Endothelial cell of umbilical vein (primary cell): ENCODE data around the gene PBXIP1. TPM values are rescaled to one million over a fixed set of nuclear protein-coding genes. Genes with fewer than 3 reads are reported as not detected.
A peak's percentile ranks its signal among the peaks of the same experiment; 100 is the strongest.

ENCODE experiments used
- BruUV-seq: library from RNA; stranded (reverse); fragments of 400-500 nt; replicated peaks from 2 replicates; lab custom pipeline; 2021; lab: Mats Ljungman, UMichigan
- CTCF ChIA-PET: fragments of 300-600, 350-600 bp; sonication (Branson Sonifier 250); formaldehyde crosslinking; loops from one replicate; lab custom pipeline; 2021; ENCODE audit warnings: antibody characterized with exemption, inconsistent platforms; lab: Charles Lee
- POLR2A ChIA-PET: fragments of 300-600, 350-600 bp; sonication (Branson Sonifier 250); formaldehyde crosslinking; loops from one replicate; lab custom pipeline; 2021; ENCODE audit warnings: antibody characterized with exemption, inconsistent platforms; lab: Charles Lee
- DNase-seq: peaks from one replicate; pipeline ENCODE4 v3.0.0-alpha.2; 2011; ENCODE audit warnings: low read depth, low spot score
- FAIRE-seq: peaks from 2 replicates; lab custom pipeline; 2011; peaks lifted over from hg19 to GRCh38; lab: Jason Lieb, UNC
- H2AFZ ChIP-seq: 2 replicates; pipeline ENCODE4 v1.6.0; 2012; ENCODE audit warnings: low read depth, low read length, control low read depth, inconsistent platforms
- H3K27ac ChIP-seq: 2 replicates; pipeline ENCODE4 v1.5.1; 2011; ENCODE audit warnings: low read depth, mild to moderate bottlenecking, control low read depth, low read length, moderate library complexity; ENCODE audit not compliant: insufficient read depth
- H3K27me3 ChIP-seq, 2 experiments: 2 replicates each; pipeline versions ENCODE4 v1.6.0 to v1.6.1; 2011; ENCODE audit warnings: low read length in 2 of 2, mixed read lengths in 1 of 2; ENCODE audit not compliant: control insufficient read depth in 2 of 2, insufficient read depth in 2 of 2
- H3K36me3 ChIP-seq, 2 experiments: 2 replicates in 1 of 2; 3 replicates in 1 of 2; pipeline ENCODE4 v1.5.1; 2011; ENCODE audit warnings: low read length in 2 of 2, mild to moderate bottlenecking in 1 of 2, moderate library complexity in 1 of 2; ENCODE audit not compliant: control insufficient read depth in 2 of 2, insufficient read depth in 2 of 2; ENCODE audit errors: extremely low read depth in 1 of 2
- H3K4me1 ChIP-seq: 3 replicates; pipeline ENCODE4 v1.5.1; 2011; ENCODE audit warnings: mild to moderate bottlenecking, low read length; ENCODE audit not compliant: control insufficient read depth, insufficient read depth; ENCODE audit errors: extremely low read depth
- H3K4me2 ChIP-seq: 2 replicates; pipeline ENCODE4 v1.6.1; 2011; ENCODE audit warnings: low read length, control low read depth, mixed read lengths; ENCODE audit not compliant: insufficient read depth
- H3K4me3 ChIP-seq, 3 experiments: fragments of 200-600 bp in 1 of 3; sonication (generic), shearing (Covaris generic) in 1 of 3; replicated peaks in 1 of 3; 2 replicates each; pipeline ENCODE4 v1.5.1; 2011 to 2016; ENCODE audit warnings: control low read depth in 3 of 3, low read length in 3 of 3, mild to moderate bottlenecking in 2 of 3, inconsistent platforms in 1 of 3, low read depth in 1 of 3, moderate library complexity in 1 of 3; ENCODE audit not compliant: insufficient read depth in 1 of 3
- H3K79me2 ChIP-seq: 2 replicates; pipeline ENCODE4 v1.6.0; 2012; ENCODE audit warnings: low read length, inconsistent platforms; ENCODE audit not compliant: control insufficient read depth, insufficient read depth
- H3K9ac ChIP-seq: replicated peaks from 2 replicates; pipeline ENCODE3; 2011; ENCODE audit warnings: low read length, control low read depth; ENCODE audit not compliant: insufficient read depth; ENCODE audit errors: extremely low read depth
- H3K9me1 ChIP-seq: replicated peaks from 3 replicates; pipeline ENCODE4 v1.6.0; 2011; ENCODE audit warnings: mild to moderate bottlenecking, low read length; ENCODE audit not compliant: control insufficient read depth, insufficient read depth; ENCODE audit errors: extremely low read depth
- H3K9me3 ChIP-seq: replicated peaks from 2 replicates; pipeline ENCODE4 v1.5.1; 2012; ENCODE audit warnings: low read length, inconsistent platforms; ENCODE audit not compliant: control insufficient read depth, insufficient read depth
- H4K20me1 ChIP-seq: replicated peaks from 2 replicates; pipeline ENCODE3; 2011; ENCODE audit warnings: mild to moderate bottlenecking, low read length; ENCODE audit not compliant: control insufficient read depth, insufficient read depth; ENCODE audit errors: extremely low read depth
- CTCF ChIP-seq, 2 donors: IDR thresholded peaks; 1 replicate in 1 of 2; 2 replicates in 1 of 2; pipeline ENCODE4 v1.5.1; 2011; ENCODE audit warnings: low read length in 2 of 2, mild to moderate bottlenecking in 2 of 2, moderate library complexity in 2 of 2, control low read depth in 1 of 2, inconsistent platforms in 1 of 2, low read depth in 1 of 2; ENCODE audit not compliant: insufficient read depth in 1 of 2; ENCODE audit errors: extremely low read depth in 1 of 2
- EZH2 ChIP-seq: IDR thresholded peaks from 2 replicates; pipeline ENCODE4 v1.6.1; 2012; ENCODE audit warnings: borderline replicate concordance, low read depth, mild to moderate bottlenecking, moderate library complexity, low read length, inconsistent platforms; ENCODE audit not compliant: severe bottlenecking
- FOS ChIP-seq: IDR thresholded peaks from 2 replicates; pipeline ENCODE4 v1.6.1; 2011; ENCODE audit warnings: mild to moderate bottlenecking, low read length, moderate library complexity, borderline replicate concordance; ENCODE audit not compliant: insufficient read depth
- GATA2 ChIP-seq: IDR thresholded peaks from 2 replicates; pipeline ENCODE4 v1.7.0; 2011; ENCODE audit warnings: low read depth, mild to moderate bottlenecking, moderate library complexity, mixed read lengths, low read length; ENCODE audit not compliant: insufficient read length, insufficient read depth
- JUN ChIP-seq: IDR thresholded peaks from 2 replicates; pipeline ENCODE4 v1.6.1; 2011; ENCODE audit warnings: borderline replicate concordance, low read depth; ENCODE audit not compliant: insufficient read length, insufficient read depth
- MAX ChIP-seq: IDR thresholded peaks from 2 replicates; pipeline ENCODE4 v1.6.1; 2011; ENCODE audit not compliant: insufficient read depth, insufficient read length
- MYC ChIP-seq: IDR thresholded peaks from one replicate; pipeline ENCODE4 v1.6.1; 2011; ENCODE audit warnings: mild to moderate bottlenecking, low read depth, low read length
- POLR2A ChIP-seq: IDR thresholded peaks from 2 replicates; pipeline ENCODE4 v1.6.1; 2012; ENCODE audit warnings: low read depth, mild to moderate bottlenecking, control low read depth, low read length
- POLR2AphosphoS5 ChIP-seq: IDR thresholded peaks from 2 replicates; pipeline ENCODE4 v1.6.1; 2012; ENCODE audit warnings: low read depth, mild to moderate bottlenecking, control low read depth, low read length, moderate library complexity; ENCODE audit not compliant: insufficient read depth
- dilution Hi-C: fragments of 300-500 bp; cut with MboI; formaldehyde crosslinking; loops from one replicate; pipeline ENCODE4 v1.15.0; 2019; ENCODE audit warnings: low sequenced_read_pairs; ENCODE audit not compliant: extremely low pct_ligation_motif_present
- intact Hi-C: fragments of 100-400 bp; cut with micrococcal nuclease; formaldehyde crosslinking; loops from one replicate; pipeline ENCODE4 v1.10.0; 2022
- polyA plus RNA-seq, 4 experiments: library from polyadenylated mRNA; depleted of rRNA in 3 of 4; stranded (reverse) in 3 of 4; unstranded in 1 of 4; fragments of >200 nt; gene quantifications; 2 replicates each; pipeline versions ENCODE4 v1.2.1 to v1.2.3, GENCODE V29; 2011 to 2012; ENCODE audit warnings: missing spikeins in 1 of 4
- total RNA-seq: library from RNA; stranded (reverse); gene quantifications from 2 replicates; pipeline ENCODE4 v1.2.3, GENCODE V29; 2021

Gene PBXIP1
- total and polyA plus RNA-seq, 2 donors (not counting 3 experiments of a cell fraction or from before 2014, with no cell fraction given) = 49.4 to 54.7 TPM

GRCh38 chr1:154938604-154939399, 17.1 kb downstream of the PBXIP1 start:
- no peak for DNase-seq
- Histone ChIP-seq H3K4me3 (no peak overlapping the region), H3K36me3 (no peaks in the 10 kb centered on the region), H3K27ac (no peak overlapping the region), H3K27me3 (no peaks in the 10 kb centered on the region), H3K4me1 (peaks cover 8% of the 10 kb centered on the region), H3K79me2 (no peaks in the 10 kb centered on the region), H3K9me1 (no peaks in the 10 kb centered on the region), H2AFZ (no peak overlapping the region), H3K4me2 (no peak overlapping the region), H4K20me1 (no peaks in the 10 kb centered on the region), H3K9ac (no peak overlapping the region), H3K9me3 (no peaks in the 10 kb centered on the region)
- no TSS peak for BruUV-seq
- FAIRE-seq = no peak
- TF ChIP-seq MYC = no peak
- intact Hi-C loops (no loop called here), dilution Hi-C loops (no loop called here)
- ChIA-PET CTCF (interaction anchor here (0.7 to 1.5 kb wide), 4 partner anchors 17 to 269 kb away, joined by 3 to 5 read pairs (median 4); partner anchors contain the start of gene PBXIP1), POLR2A (interaction anchor here (0.7 kb wide), 1 partner anchor 26 kb away, joined by 5 read pairs; no protein-coding TSS in a partner anchor)

- no peaks in the 10 kb centered on the region for H3K79me2 ChIP-seq
- H3K27ac ChIP-seq = peak overlapping the region; percentile 92
- H3K9me1 ChIP-seq = no peaks in the 10 kb centered on the region
- DNase-seq (no peak), FAIRE-seq (peak; percentile 38)
- H3K4me1 ChIP-seq = peaks cover 8% of the 10 kb centered on the region
- intact Hi-C loops (loop anchor here (1.0 to 2.0 kb wide), 5 partner anchors 17 to 379 kb away; partner anchors contain the start of genes CKS1B, EFNA4, UBE2Q1 and ZBTB7B), dilution Hi-C loops (no loop called here)
- no peaks in the 10 kb centered on the region for H3K9me3 ChIP-seq
- peak overlapping the region; percentile 55 for H2AFZ ChIP-seq
- ChIA-PET POLR2A (interaction anchor here (0.6 kb wide), 1 partner anchor 36 kb away, joined by 9 read pairs; no protein-coding TSS in a partner anchor), CTCF (interaction anchor here (0.8 to 2.5 kb wide), 7 partner anchors 14 to 80 kb away, joined by 3 to 16 read pairs (median 4); partner anchors contain the start of gene PBXIP1)
- no peaks in the 10 kb centered on the region for H3K27me3 ChIP-seq
- no TSS peak for BruUV-seq
- TF ChIP-seq GATA2 (no peak), CTCF (IDR thresholded peaks at IDR 0.05; ENCODE audit: extremely low read depth in 1 of 2, insufficient read depth in 1 of 2, low read depth in 1 of 2, low read length in 2 of 2) (no peak), POLR2AphosphoS5 (no peak), EZH2 (no peak), POLR2A (no peak), JUN (no peak), MAX (no peak), FOS (no peak), MYC (no peak)
- no peaks in the 10 kb centered on the region for H4K20me1 ChIP-seq
- H3K36me3 ChIP-seq = no peaks in the 10 kb centered on the region
- peak overlapping the region in 1 of 3 experiments; percentile 55 for H3K4me3 ChIP-seq
- peak overlapping the region; percentile 89 for H3K9ac ChIP-seq
- peak overlapping the region; percentile 74 for H3K4me2 ChIP-seq
Measured at GRCh38 chr1:154937988-154938386, 17.9 kb downstream of the PBXIP1 start.
